Endothelial cell of umbilical vein (primary cell): Measurements from ENCODE around the gene EPB41L2. TPM values are rescaled to one million over a fixed set of nuclear protein-coding genes. Genes with fewer than 3 reads are reported as not detected.

Experiments
- BruUV-seq: library from RNA; stranded (reverse); fragments of 400-500 nt; replicated peaks from 2 replicates; lab custom pipeline; 2021; lab: Mats Ljungman, UMichigan
- CTCF ChIA-PET: fragments of 300-600, 350-600 bp; sonication (Branson Sonifier 250); formaldehyde crosslinking; loops from one replicate; lab custom pipeline; 2021; ENCODE audit warnings: antibody characterized with exemption, inconsistent platforms; lab: Charles Lee
- POLR2A ChIA-PET: fragments of 300-600, 350-600 bp; sonication (Branson Sonifier 250); formaldehyde crosslinking; loops from one replicate; lab custom pipeline; 2021; ENCODE audit warnings: antibody characterized with exemption, inconsistent platforms; lab: Charles Lee
- DNase-seq: peaks from one replicate; pipeline ENCODE4 v3.0.0-alpha.2; 2011; ENCODE audit warnings: low read depth, low spot score
- FAIRE-seq: peaks from 2 replicates; lab custom pipeline; 2011; peaks lifted over from hg19 to GRCh38; lab: Jason Lieb, UNC
- H2AFZ ChIP-seq: 2 replicates; pipeline ENCODE4 v1.6.0; 2012; ENCODE audit warnings: low read depth, low read length, control low read depth, inconsistent platforms
- H3K27ac ChIP-seq: 2 replicates; pipeline ENCODE4 v1.5.1; 2011; ENCODE audit warnings: low read depth, mild to moderate bottlenecking, control low read depth, low read length, moderate library complexity; ENCODE audit not compliant: insufficient read depth
- H3K27me3 ChIP-seq, 2 experiments: 2 replicates each; pipeline versions ENCODE4 v1.6.0 to v1.6.1; 2011; ENCODE audit warnings: low read length in 2 of 2, mixed read lengths in 1 of 2; ENCODE audit not compliant: control insufficient read depth in 2 of 2, insufficient read depth in 2 of 2
- H3K36me3 ChIP-seq, 2 experiments: 2 replicates in 1 of 2; 3 replicates in 1 of 2; pipeline ENCODE4 v1.5.1; 2011; ENCODE audit warnings: low read length in 2 of 2, mild to moderate bottlenecking in 1 of 2, moderate library complexity in 1 of 2; ENCODE audit not compliant: control insufficient read depth in 2 of 2, insufficient read depth in 2 of 2; ENCODE audit errors: extremely low read depth in 1 of 2
- H3K4me1 ChIP-seq: 3 replicates; pipeline ENCODE4 v1.5.1; 2011; ENCODE audit warnings: mild to moderate bottlenecking, low read length; ENCODE audit not compliant: control insufficient read depth, insufficient read depth; ENCODE audit errors: extremely low read depth
- H3K4me2 ChIP-seq: 2 replicates; pipeline ENCODE4 v1.6.1; 2011; ENCODE audit warnings: low read length, control low read depth, mixed read lengths; ENCODE audit not compliant: insufficient read depth
- H3K4me3 ChIP-seq, 3 experiments: fragments of 200-600 bp in 1 of 3; sonication (generic), shearing (Covaris generic) in 1 of 3; replicated peaks in 1 of 3; 2 replicates each; pipeline ENCODE4 v1.5.1; 2011 to 2016; ENCODE audit warnings: control low read depth in 3 of 3, low read length in 3 of 3, mild to moderate bottlenecking in 2 of 3, inconsistent platforms in 1 of 3, low read depth in 1 of 3, moderate library complexity in 1 of 3; ENCODE audit not compliant: insufficient read depth in 1 of 3
- H3K79me2 ChIP-seq: 2 replicates; pipeline ENCODE4 v1.6.0; 2012; ENCODE audit warnings: low read length, inconsistent platforms; ENCODE audit not compliant: control insufficient read depth, insufficient read depth
- H3K9ac ChIP-seq: replicated peaks from 2 replicates; pipeline ENCODE3; 2011; ENCODE audit warnings: low read length, control low read depth; ENCODE audit not compliant: insufficient read depth; ENCODE audit errors: extremely low read depth
- H3K9me1 ChIP-seq: replicated peaks from 3 replicates; pipeline ENCODE4 v1.6.0; 2011; ENCODE audit warnings: mild to moderate bottlenecking, low read length; ENCODE audit not compliant: control insufficient read depth, insufficient read depth; ENCODE audit errors: extremely low read depth
- H3K9me3 ChIP-seq: replicated peaks from 2 replicates; pipeline ENCODE4 v1.5.1; 2012; ENCODE audit warnings: low read length, inconsistent platforms; ENCODE audit not compliant: control insufficient read depth, insufficient read depth
- H4K20me1 ChIP-seq: replicated peaks from 2 replicates; pipeline ENCODE3; 2011; ENCODE audit warnings: mild to moderate bottlenecking, low read length; ENCODE audit not compliant: control insufficient read depth, insufficient read depth; ENCODE audit errors: extremely low read depth
- CTCF ChIP-seq, 2 donors: IDR thresholded peaks; 1 replicate in 1 of 2; 2 replicates in 1 of 2; pipeline ENCODE4 v1.5.1; 2011; ENCODE audit warnings: low read length in 2 of 2, mild to moderate bottlenecking in 2 of 2, moderate library complexity in 2 of 2, control low read depth in 1 of 2, inconsistent platforms in 1 of 2, low read depth in 1 of 2; ENCODE audit not compliant: insufficient read depth in 1 of 2; ENCODE audit errors: extremely low read depth in 1 of 2
- FOS ChIP-seq: IDR thresholded peaks from 2 replicates; pipeline ENCODE4 v1.6.1; 2011; ENCODE audit warnings: mild to moderate bottlenecking, low read length, moderate library complexity, borderline replicate concordance; ENCODE audit not compliant: insufficient read depth
- GATA2 ChIP-seq: IDR thresholded peaks from 2 replicates; pipeline ENCODE4 v1.7.0; 2011; ENCODE audit warnings: low read depth, mild to moderate bottlenecking, moderate library complexity, mixed read lengths, low read length; ENCODE audit not compliant: insufficient read length, insufficient read depth
- JUN ChIP-seq: IDR thresholded peaks from 2 replicates; pipeline ENCODE4 v1.6.1; 2011; ENCODE audit warnings: borderline replicate concordance, low read depth; ENCODE audit not compliant: insufficient read length, insufficient read depth
- MAX ChIP-seq: IDR thresholded peaks from 2 replicates; pipeline ENCODE4 v1.6.1; 2011; ENCODE audit not compliant: insufficient read depth, insufficient read length
- MYC ChIP-seq: IDR thresholded peaks from one replicate; pipeline ENCODE4 v1.6.1; 2011; ENCODE audit warnings: mild to moderate bottlenecking, low read depth, low read length
- POLR2A ChIP-seq: IDR thresholded peaks from 2 replicates; pipeline ENCODE4 v1.6.1; 2012; ENCODE audit warnings: low read depth, mild to moderate bottlenecking, control low read depth, low read length
- POLR2AphosphoS5 ChIP-seq: IDR thresholded peaks from 2 replicates; pipeline ENCODE4 v1.6.1; 2012; ENCODE audit warnings: low read depth, mild to moderate bottlenecking, control low read depth, low read length, moderate library complexity; ENCODE audit not compliant: insufficient read depth
- dilution Hi-C: fragments of 300-500 bp; cut with MboI; formaldehyde crosslinking; loops from one replicate; pipeline ENCODE4 v1.15.0; 2019; ENCODE audit warnings: low sequenced_read_pairs; ENCODE audit not compliant: extremely low pct_ligation_motif_present
- intact Hi-C: fragments of 100-400 bp; cut with micrococcal nuclease; formaldehyde crosslinking; loops from one replicate; pipeline ENCODE4 v1.10.0; 2022
- polyA plus RNA-seq, 4 experiments: library from polyadenylated mRNA; depleted of rRNA in 3 of 4; stranded (reverse) in 3 of 4; unstranded in 1 of 4; fragments of >200 nt; gene quantifications; 2 replicates each; pipeline versions ENCODE4 v1.2.1 to v1.2.3, GENCODE V29; 2011 to 2012; ENCODE audit warnings: missing spikeins in 1 of 4
- total RNA-seq: library from RNA; stranded (reverse); gene quantifications from 2 replicates; pipeline ENCODE4 v1.2.3, GENCODE V29; 2021

EPB41L2 gene
- total and polyA plus RNA-seq, 2 donors (not counting 3 experiments of a cell fraction or from before 2014, with no cell fraction given), result 26.5 to 87.7 TPM

GRCh38 chr6:131001111-131001736 is 61.8 kb downstream of the EPB41L2 start:
- no peaks in the 10 kb centered on the region for H3K27me3 ChIP-seq
- H3K9me1 ChIP-seq, result no peaks in the 10 kb centered on the region
- no peak overlapping the region for H3K4me2 ChIP-seq
- H4K20me1 ChIP-seq, result no peaks in the 10 kb centered on the region
- H3K79me2 ChIP-seq, result peaks cover 59% of the 10 kb centered on the region
- H3K27ac ChIP-seq, result no peak overlapping the region
- intact Hi-C loops, result no loop called here
- no peak overlapping the region for H3K9ac ChIP-seq
- peaks cover 13% of the 10 kb centered on the region for H3K4me1 ChIP-seq
- FAIRE-seq, result no peak
- dilution Hi-C loops, result no loop called here
- no peaks in the 10 kb centered on the region for H3K9me3 ChIP-seq
- no peaks in the 10 kb centered on the region for H3K36me3 ChIP-seq
- no peak overlapping the region for H2AFZ ChIP-seq
- no peak overlapping the region for H3K4me3 ChIP-seq
- BruUV-seq, result no TSS peak
- ChIA-PET POLR2A (no interaction called here), CTCF (interaction anchor here (0.9 to 3.1 kb wide), 3 partner anchors 12 to 115 kb away, joined by 3 to 12 read pairs (median 4); no protein-coding TSS in a partner anchor)
- TF ChIP-seq POLR2AphosphoS5 (no peak), FOS (no peak), MYC (no peak), POLR2A (no peak), GATA2 (no peak), CTCF (IDR thresholded peaks at IDR 0.05; ENCODE audit: extremely low read depth in 1 of 2, insufficient read depth in 1 of 2, low read depth in 1 of 2, low read length in 2 of 2) (no peak), MAX (no peak), JUN (no peak)
- DNase-seq, result no peak
